Right lobe of liver (tissue), 6 donors: ENCODE results near the gene HLA-E. TPM values are rescaled to one million over a fixed set of nuclear protein-coding genes. Genes with fewer than 3 reads are reported as not detected.
A peak's percentile ranks its signal among the peaks of the same experiment; 100 is the strongest.

Experiments
- ATAC-seq, 4 donors: fragments of 200-7000 bp; cut with Tn5 transposase; one replicate each; pipeline ENCODE4 v1.9.1; 2020; ENCODE audit warnings: mild to moderate bottlenecking in 4 of 4, moderate library complexity in 4 of 4
- DNase-seq, 3 donors: peaks; one replicate each; pipeline ENCODE4 v3.0.0-alpha.2; 2020
- H3K27ac ChIP-seq, 3 donors: fragments of 200-600 bp; one replicate each; pipeline ENCODE4 v1.8.0; 2022
- H3K27me3 ChIP-seq, 2 donors: fragments of 200-600 bp; one replicate each; pipeline ENCODE4 v1.8.0; 2022
- H3K36me3 ChIP-seq, 4 donors: fragments of 200-600 bp; sonication (generic) in 1 of 4; one replicate each; pipeline versions ENCODE4 v1.5.1 to v1.8.0; 2017 to 2022; ENCODE audit warnings: control low read depth in 1 of 4
- H3K4me1 ChIP-seq, 4 donors: fragments of 200-600 bp; sonication (generic) in 1 of 4; one replicate each; pipeline versions ENCODE4 v1.5.1 to v1.8.0; 2017 to 2022; ENCODE audit warnings: control low read depth in 1 of 4
- H3K4me3 ChIP-seq, 3 donors: fragments of 200-600 bp; one replicate each; pipeline ENCODE4 v1.8.0; 2022
- H3K9me3 ChIP-seq, 4 donors: fragments of 200-600 bp; sonication (generic) in 1 of 4; one replicate each; pipeline versions ENCODE4 v1.5.1 to v1.8.0; 2017 to 2022; ENCODE audit warnings: control low read depth in 1 of 4
- POLR2A ChIP-seq: fragments of 450-650 bp; IDR thresholded peaks from one replicate; pipeline ENCODE4 v1.6.1; 2017; ENCODE audit warnings: antibody characterized with exemption, mild to moderate bottlenecking
- WGBS: methylation state at CpG from one replicate; pipeline ENCODE4 v1.1.6; 2018; ENCODE audit warnings: low coverage, low lambda C conversion rate; ENCODE audit not compliant: insufficient coverage; ENCODE audit errors: missing lambda C conversion rate; 5-methylcytosine and 5-hydroxymethylcytosine counted together
- intact Hi-C, 2 donors: fragments of 100-400 bp; cut with DNase I; formaldehyde crosslinking; loops; one replicate each; pipeline versions ENCODE4 v1.11.2 to v1.14.1; 2022
- total RNA-seq, 6 experiments: library from RNA; depleted of rRNA in 2 of 6; stranded (reverse); fragments of >200 nt in 2 of 6; fragmentation: NEBNext Ultra II Directional in 3 of 6; extraction: Animal tissue kit (Norgen Biotek cat#: 25700) in 3 of 6; gene quantifications; one replicate each; pipeline versions ENCODE4 v1.1.0 to v1.2.4, GENCODE V29; 2016 to 2023
- TF ChIP-seq, protein P1 (sequence below), 4 donors: fragments of 200-600 bp in 3 of 4; fragments of 450-650 bp in 1 of 4; IDR thresholded peaks; one replicate each; pipeline versions ENCODE4 v1.5.1 to v1.8.0; 2016 to 2022; ENCODE audit warnings: antibody characterized with exemption in 4 of 4, mild to moderate bottlenecking in 2 of 4
- donor health status: DM: no; HTN: yes; CAD: no.
- donor health status: DM: no; HTN: no; CAD: no.
- donor health status: DM: no; HTN: no; CAD: no.
- donor health status: DM: no; HTN: yes; CAD: no.
- donor health status: DM: no; HTN: yes; CAD: no.

Gene HLA-E
- total RNA-seq, 6 experiments from 2014 or later = 116 to 257 (median 183) TPM

DNA sequence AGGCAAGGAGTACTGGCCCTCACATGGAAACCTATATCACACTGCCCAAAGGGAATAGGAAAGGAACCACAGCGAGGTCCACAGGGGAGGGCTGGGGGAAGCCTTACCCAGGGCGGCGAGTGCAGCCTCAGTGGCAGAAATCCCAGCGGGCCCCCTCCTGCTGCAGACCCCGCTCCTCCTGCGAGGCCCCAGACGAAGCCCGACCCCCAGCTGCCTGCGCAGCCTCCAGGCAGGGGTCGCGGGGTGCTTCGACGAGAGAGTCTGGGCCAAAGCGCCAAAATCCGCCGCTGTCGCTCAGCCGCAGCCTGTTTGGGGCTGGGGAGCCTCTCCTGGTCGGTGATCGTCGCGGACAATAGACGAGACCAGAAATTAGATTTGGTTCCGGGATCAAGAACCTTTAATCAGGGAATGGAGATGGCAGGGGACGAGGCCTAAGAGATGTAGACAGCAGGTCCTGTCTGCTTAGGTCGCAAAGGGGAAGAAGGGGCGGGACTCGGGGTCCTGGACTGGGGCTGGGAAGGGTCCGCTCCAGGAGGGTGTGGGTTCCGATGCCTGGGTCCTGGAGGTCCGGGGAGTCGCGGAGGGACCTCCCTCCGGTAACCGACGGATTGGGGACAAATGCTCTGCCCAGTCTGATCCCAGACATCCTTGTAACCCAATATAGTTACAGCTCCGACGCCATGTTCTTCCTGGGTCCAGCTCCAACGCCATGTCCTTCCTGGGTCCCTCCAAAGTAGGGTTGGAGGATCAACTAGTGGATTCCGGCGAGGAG is 36.4 kb upstream of the HLA-E start:
- Histone ChIP-seq H3K9me3 (no peaks in the 10 kb centered on the region), H3K27ac (no peak overlapping the region), H3K36me3 (no peaks in the 10 kb centered on the region), H3K4me3 (no peak overlapping the region), H3K27me3 (peaks cover 0 to 22% of the 10 kb centered on the region in 2 donors), H3K4me1 (peaks cover 0 to 3% (median 0%) of the 10 kb centered on the region in 4 donors)
- DNase-seq (no peak), ATAC-seq (no peak)
- intact Hi-C loops = no loop called here
- TF ChIP-seq, protein P1, sequence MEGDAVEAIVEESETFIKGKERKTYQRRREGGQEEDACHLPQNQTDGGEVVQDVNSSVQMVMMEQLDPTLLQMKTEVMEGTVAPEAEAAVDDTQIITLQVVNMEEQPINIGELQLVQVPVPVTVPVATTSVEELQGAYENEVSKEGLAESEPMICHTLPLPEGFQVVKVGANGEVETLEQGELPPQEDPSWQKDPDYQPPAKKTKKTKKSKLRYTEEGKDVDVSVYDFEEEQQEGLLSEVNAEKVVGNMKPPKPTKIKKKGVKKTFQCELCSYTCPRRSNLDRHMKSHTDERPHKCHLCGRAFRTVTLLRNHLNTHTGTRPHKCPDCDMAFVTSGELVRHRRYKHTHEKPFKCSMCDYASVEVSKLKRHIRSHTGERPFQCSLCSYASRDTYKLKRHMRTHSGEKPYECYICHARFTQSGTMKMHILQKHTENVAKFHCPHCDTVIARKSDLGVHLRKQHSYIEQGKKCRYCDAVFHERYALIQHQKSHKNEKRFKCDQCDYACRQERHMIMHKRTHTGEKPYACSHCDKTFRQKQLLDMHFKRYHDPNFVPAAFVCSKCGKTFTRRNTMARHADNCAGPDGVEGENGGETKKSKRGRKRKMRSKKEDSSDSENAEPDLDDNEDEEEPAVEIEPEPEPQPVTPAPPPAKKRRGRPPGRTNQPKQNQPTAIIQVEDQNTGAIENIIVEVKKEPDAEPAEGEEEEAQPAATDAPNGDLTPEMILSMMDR (IDR thresholded peaks at IDR 0.05) = no peak
- no peak for TF ChIP-seq POLR2A
- 27% methylated on average over 15 of the region's 41 CpGs for WGBS

DNA sequence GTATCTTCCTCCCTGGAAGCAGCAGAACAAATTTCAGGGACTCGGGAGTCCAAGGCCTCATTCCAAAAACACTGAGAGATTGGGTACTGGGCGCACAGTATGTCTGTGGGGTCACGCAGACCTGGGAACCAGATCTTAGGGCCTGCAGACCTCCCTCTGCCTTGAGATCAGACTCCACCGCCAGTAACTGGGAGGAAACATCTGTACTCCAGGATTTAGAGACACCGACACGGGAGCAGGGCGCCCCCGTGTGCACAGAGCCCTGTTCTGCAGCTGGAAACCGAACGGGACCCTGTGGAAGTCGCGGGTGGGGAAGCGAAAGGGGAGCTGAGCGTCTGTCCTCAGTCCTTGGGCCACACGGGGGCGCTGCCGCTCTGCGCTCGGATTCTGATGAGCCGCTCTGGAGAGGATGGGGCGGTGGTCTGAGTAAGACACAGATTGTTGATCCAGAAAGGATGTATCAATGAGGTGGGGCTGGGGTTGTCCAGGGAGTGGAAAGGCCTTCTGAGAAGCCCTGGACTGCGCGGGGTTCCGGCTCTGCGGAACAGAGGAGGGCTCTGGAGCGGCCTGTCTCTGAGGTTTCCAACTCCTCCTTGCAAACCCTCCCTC is 35.7 kb upstream of the HLA-E start:
- Histone ChIP-seq H3K4me1 (peaks cover 0 to 3% (median 0%) of the 10 kb centered on the region in 4 donors), H3K36me3 (no peaks in the 10 kb centered on the region), H3K9me3 (no peaks in the 10 kb centered on the region), H3K4me3 (no peak overlapping the region), H3K27ac (no peak overlapping the region), H3K27me3 (peaks cover 0 to 22% of the 10 kb centered on the region in 2 donors)
- WGBS = 3% methylated on average over 11 of the region's 26 CpGs
- ATAC-seq (peak; percentile 86 to 90 (median 88)), DNase-seq (peak; percentile 75 to 79 (median 78))
- no peak for TF ChIP-seq POLR2A
- TF ChIP-seq, protein P1 (IDR thresholded peaks at IDR 0.05) = peak; percentile 50 to 77 (median 62)
- intact Hi-C loops = no loop called here

DNA sequence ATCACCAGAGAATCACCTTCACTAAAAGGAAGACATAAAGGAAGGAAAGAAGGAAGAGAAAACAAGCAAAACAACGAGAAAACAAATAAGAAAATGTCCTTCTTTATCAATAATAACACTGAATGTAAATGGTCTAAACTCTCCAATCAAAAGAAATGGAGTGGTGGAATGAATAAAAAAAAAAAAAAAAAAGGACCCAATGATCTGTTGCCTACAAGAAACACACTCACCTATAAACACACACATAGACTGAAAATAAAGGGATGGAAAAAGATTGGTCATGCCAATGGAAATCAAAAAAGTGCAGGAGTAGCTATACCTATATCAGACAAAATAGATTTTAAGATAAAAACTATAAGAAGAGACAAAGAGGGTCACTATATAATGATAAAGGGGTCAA is 30.2 kb upstream of the HLA-E start:
- intact Hi-C loops = no loop called here
- H3K4me1 ChIP-seq = peaks cover 0 to 7% (median 3%) of the 10 kb centered on the region in 4 donors
- H3K36me3 ChIP-seq = no peaks in the 10 kb centered on the region
- H3K27ac ChIP-seq = no peak overlapping the region
- DNase-seq (no peak), ATAC-seq (no peak)
- H3K4me3 ChIP-seq = no peak overlapping the region
- H3K9me3 ChIP-seq = no peaks in the 10 kb centered on the region
- H3K27me3 ChIP-seq = peaks cover 0 to 21% of the 10 kb centered on the region in 2 donors
- TF ChIP-seq, protein P1 (IDR thresholded peaks at IDR 0.05) = no peak
- no peak for TF ChIP-seq POLR2A
- WGBS = 27% methylated on average over 1 of the region's 1 CpG

DNA sequence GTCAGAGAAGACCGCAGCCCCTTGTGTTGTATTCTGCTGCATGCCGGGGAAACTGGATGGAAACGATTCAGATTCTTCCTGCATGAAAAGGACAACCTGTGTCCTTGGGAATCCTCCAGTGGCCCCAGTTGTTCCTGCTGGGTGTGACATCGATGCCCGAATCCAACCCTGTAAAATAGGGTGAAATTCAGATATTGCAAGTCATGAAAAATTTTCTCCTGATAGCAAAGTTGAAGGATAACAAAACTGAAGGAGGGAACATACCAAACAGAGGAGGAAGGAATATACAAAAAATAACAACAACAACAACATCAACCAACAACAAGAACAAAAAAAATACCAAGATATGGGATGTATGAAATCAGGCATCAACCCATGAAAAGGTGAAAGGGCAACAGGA is 28.3 kb upstream of the HLA-E start:
- Histone ChIP-seq H3K4me3 (no peak overlapping the region), H3K9me3 (no peaks in the 10 kb centered on the region), H3K4me1 (peaks cover 0 to 10% (median 4%) of the 10 kb centered on the region in 4 donors), H3K36me3 (no peaks in the 10 kb centered on the region), H3K27me3 (peaks cover 3 to 35% of the 10 kb centered on the region in 2 donors), H3K27ac (no peak overlapping the region)
- TF ChIP-seq POLR2A = no peak
- DNase-seq (no peak), ATAC-seq (no peak)
- intact Hi-C loops = no loop called here
- WGBS = 58% methylated on average over 5 of the region's 5 CpGs

DNA sequence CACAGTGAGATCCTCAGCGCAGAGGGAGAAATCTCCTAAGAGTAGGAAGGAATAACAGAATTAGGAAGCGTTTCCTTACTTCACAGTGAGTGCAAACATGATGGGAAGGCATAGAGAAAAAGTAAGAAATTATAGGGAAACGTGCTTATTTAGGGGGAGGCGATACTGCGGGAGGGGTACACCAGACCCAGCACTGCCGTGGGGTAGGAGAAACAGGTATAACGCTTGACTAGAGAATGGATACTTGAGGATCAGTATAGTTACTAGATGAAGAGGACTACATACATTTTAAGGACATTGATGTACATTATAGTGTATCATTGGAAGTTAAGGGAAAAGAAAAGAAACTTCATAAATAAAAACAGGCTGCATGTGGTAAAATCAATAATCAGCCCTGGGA is 26.8 kb upstream of the HLA-E start:
- Histone ChIP-seq H3K27ac (no peak overlapping the region), H3K9me3 (no peaks in the 10 kb centered on the region), H3K4me3 (no peak overlapping the region), H3K27me3 (peaks cover 4 to 33% of the 10 kb centered on the region in 2 donors), H3K4me1 (peaks cover 0 to 21% (median 4%) of the 10 kb centered on the region in 4 donors), H3K36me3 (no peaks in the 10 kb centered on the region)
- WGBS = 34% methylated on average over 7 of the region's 7 CpGs
- intact Hi-C loops = no loop called here
- TF ChIP-seq, protein P1 (IDR thresholded peaks at IDR 0.05) = no peak
- no peak for TF ChIP-seq POLR2A
- DNase-seq (no peak), ATAC-seq (no peak)
